WI38 (cell line): Measurements from ENCODE around the gene AVEN.
"Not testable (repeated sequence)": the region's sequence is repeated elsewhere in the genome, so short reads cannot be mapped to it uniquely, and the experiment has no call there.

Source experiments
- H3K4me3 ChIP-seq: 2 replicates; pipeline ENCODE4 v1.5.1; 2011; ENCODE audit warnings: low read depth, mild to moderate bottlenecking, control low read depth, low read length
- CTCF ChIP-seq: IDR thresholded peaks from 2 replicates; pipeline ENCODE4 v1.5.1; 2012; ENCODE audit warnings: low read depth, mild to moderate bottlenecking, control low read depth, low read length

Gene AVEN

GRCh38 chr15:34010921-34011320 lies 28.1 kb downstream of the AVEN start:
- no peak for TF ChIP-seq CTCF
- no peak overlapping the region for H3K4me3 ChIP-seq

GRCh38 chr15:34009656-34010055 lies 29.3 kb downstream of the AVEN start:
- no peak for TF ChIP-seq CTCF
- H3K4me3 ChIP-seq: no peak overlapping the region

- no peak overlapping the region for H3K4me3 ChIP-seq
- TF ChIP-seq CTCF: no peak
Measured at GRCh38 chr15:34006381-34006780, 32.6 kb downstream of the AVEN start.

- no peak overlapping the region for H3K4me3 ChIP-seq
- TF ChIP-seq CTCF: no peak
Measured at GRCh38 chr15:34001536-34001935, 37.5 kb downstream of the AVEN start.

- H3K4me3 ChIP-seq: not testable (repeated sequence)
Measured at GRCh38 chr15:33995666-33996065, 43.3 kb downstream of the AVEN start.

GRCh38 chr15:33994005-33994615 lies 44.9 kb downstream of the AVEN start:
- peak; percentile 68 for TF ChIP-seq CTCF

GRCh38 chr15:33988384-33988783 lies 50.6 kb downstream of the AVEN start:
- TF ChIP-seq CTCF: no peak
- no peak overlapping the region for H3K4me3 ChIP-seq

More at GRCh38 chr15:33994005-33994615, 44.9 kb downstream of the AVEN start:
- no peak overlapping the region for H3K4me3 ChIP-seq

GRCh38 chr15:33987444-33987843 lies 51.6 kb downstream of the AVEN start:
- no peak overlapping the region for H3K4me3 ChIP-seq
- no peak for TF ChIP-seq CTCF
